WTC11 (cell line): Measurements from ENCODE around the gene ADCY3. TPM values are rescaled to one million over a fixed set of nuclear protein-coding genes. Genes with fewer than 3 reads are reported as not detected.

Experiments
- ATAC-seq: fragments of 200-7000 bp; cut with Tn5 transposase; 2 replicates; pipeline ENCODE4 v1.10.0; 2021; ENCODE audit warnings: mild to moderate bottlenecking, moderate library complexity
- CTCF ChIA-PET: fragments of 300-600 bp; sonication (Branson Sonifier 250); formaldehyde crosslinking; loops from one replicate; lab custom pipeline; 2021; ENCODE audit warnings: antibody characterized with exemption; lab: Charles Lee
- POLR2A ChIA-PET: fragments of 350-600 bp; sonication (Branson Sonifier 250); formaldehyde crosslinking; loops from one replicate; lab custom pipeline; 2021; ENCODE audit warnings: antibody characterized with exemption; lab: Charles Lee
- DNase-seq: peaks from one replicate; pipeline ENCODE4 v3.0.0; 2021; ENCODE audit warnings: low spot score
- H3K27ac Mint-ChIP-seq: 2 replicates; pipeline ENCODE4 v1.8.0; 2021; ENCODE audit warnings: mixed read lengths
- H3K27me3 Mint-ChIP-seq: 2 replicates; pipeline ENCODE4 v1.8.0; 2021; ENCODE audit warnings: low read depth, mild to moderate bottlenecking, moderate library complexity, mixed read lengths
- H3K36me3 Mint-ChIP-seq: 2 replicates; pipeline ENCODE4 v1.8.0; 2021; ENCODE audit warnings: mixed read lengths
- H3K4me1 Mint-ChIP-seq: 2 replicates; pipeline ENCODE4 v1.8.0; 2022; ENCODE audit warnings: mixed read lengths
- H3K4me3 Mint-ChIP-seq: 2 replicates; pipeline ENCODE4 v1.8.0; 2021; ENCODE audit warnings: mild to moderate bottlenecking, moderate library complexity, mixed read lengths
- H3K9me3 Mint-ChIP-seq: 2 replicates; pipeline ENCODE4 v1.8.0; 2021; ENCODE audit warnings: mixed read lengths
- CTCF ChIP-seq: fragments of 200-600 bp; IDR thresholded peaks from 2 replicates; pipeline ENCODE4 v1.8.0; 2022; ENCODE audit warnings: antibody characterized with exemption
- ELF4 ChIP-seq: sonication (generic); formaldehyde crosslinking; IDR thresholded peaks from 2 replicates; pipeline ENCODE4 v1.8.1; 2022; ENCODE audit warnings: low read depth, mild to moderate bottlenecking, moderate library complexity, missing genetic modification reagents
- EMX1 ChIP-seq: fragments of 250-450 bp; sonication (Bioruptor Pico); IDR thresholded peaks from 2 replicates; pipeline ENCODE4 v1.8.0; 2021; ENCODE audit warnings: mild to moderate bottlenecking
- ETV6 ChIP-seq: sonication (generic); formaldehyde crosslinking; IDR thresholded peaks from 2 replicates; pipeline ENCODE4 v1.8.1; 2022; ENCODE audit warnings: mild to moderate bottlenecking, missing genetic modification reagents
- IRF2 ChIP-seq: sonication (generic); formaldehyde crosslinking; IDR thresholded peaks from 2 replicates; pipeline ENCODE4 v1.8.0; 2022; ENCODE audit warnings: low read depth, missing genetic modification reagents, borderline replicate concordance
- MYBL2 ChIP-seq: sonication (generic); formaldehyde crosslinking; IDR thresholded peaks from 2 replicates; pipeline ENCODE4 v1.8.1; 2023; ENCODE audit warnings: mild to moderate bottlenecking, moderate library complexity, missing genetic modification reagents
- NR3C1 ChIP-seq: sonication (generic); formaldehyde crosslinking; conservative IDR thresholded peaks from 2 replicates; pipeline ENCODE4 v1.8.1; 2023; ENCODE audit warnings: low read depth, mild to moderate bottlenecking, missing genetic modification reagents
- PRRX2 ChIP-seq: fragments of 250-450 bp; sonication (Bioruptor Pico); IDR thresholded peaks from 2 replicates; pipeline ENCODE4 v1.8.0; 2021; ENCODE audit warnings: mild to moderate bottlenecking
- TCF7 ChIP-seq: sonication (generic); formaldehyde crosslinking; IDR thresholded peaks from 2 replicates; pipeline ENCODE4 v1.8.0; 2022; ENCODE audit warnings: mild to moderate bottlenecking, low read depth, missing genetic modification reagents, moderate library complexity
- ZNF423 ChIP-seq: fragments of 250-450 bp; sonication (Bioruptor Pico); IDR thresholded peaks from 2 replicates; pipeline ENCODE4 v2.1.2; 2022; ENCODE audit warnings: mild to moderate bottlenecking, moderate library complexity
- ZNF532 ChIP-seq: fragments of 250-450 bp; sonication (Bioruptor Pico); IDR thresholded peaks from 2 replicates; pipeline ENCODE4 v1.9.0; 2021; ENCODE audit warnings: mild to moderate bottlenecking, borderline replicate concordance
- ZSCAN18 ChIP-seq: fragments of 250-450 bp; sonication (Bioruptor Pico); IDR thresholded peaks from 2 replicates; pipeline ENCODE4 v2.1.2; 2022; ENCODE audit warnings: mild to moderate bottlenecking, moderate library complexity
- total RNA-seq: library from RNA; stranded (reverse); gene quantifications from 3 replicates; pipeline ENCODE4 v1.2.3, GENCODE V29; 2021

ADCY3 gene
- total RNA-seq, 1 experiment from 2014 or later: 37.1 TPM

GRCh38 chr2:24959761-24960160 is 39.7 kb upstream of the ADCY3 start (continued):
- TF ChIP-seq ZNF532: no peak

GRCh38 chr2:24958411-24958935 is 38.4 kb upstream of the ADCY3 start:
- POLR2A ChIA-PET: no interaction called here

GRCh38 chr2:24957976-24958375 is 37.9 kb upstream of the ADCY3 start:
- no peak for DNase-seq
- no peak for TF ChIP-seq ZNF532
- ChIA-PET POLR2A (interaction anchor here (0.7 kb wide), 1 partner anchor 125 kb away, joined by 4 read pairs; no protein-coding TSS in a partner anchor), CTCF (no interaction called here)
- H3K27ac Mint-ChIP-seq: no peak overlapping the region
- no peak for ATAC-seq
- no peaks in the 10 kb centered on the region for H3K27me3 Mint-ChIP-seq
- H3K4me3 Mint-ChIP-seq: no peak overlapping the region
- peaks cover 46% of the 10 kb centered on the region for H3K36me3 Mint-ChIP-seq
- peaks cover 5% of the 10 kb centered on the region for H3K4me1 Mint-ChIP-seq
- H3K9me3 Mint-ChIP-seq: peaks cover 12% of the 10 kb centered on the region

More at GRCh38 chr2:24958411-24958935, 38.4 kb upstream of the ADCY3 start:
- Mint-ChIP-seq H3K27me3 (no peaks in the 10 kb centered on the region), H3K4me3 (no peak overlapping the region)
- TF ChIP-seq PRRX2 (CRISPR knock-in tag) (no peak), IRF2 (CRISPR knock-in tag) (no peak), ZNF423 (CRISPR knock-in tag) (no peak), CTCF (no peak), ZSCAN18 (CRISPR knock-in tag) (no peak), EMX1 (no peak), ELF4 (CRISPR knock-in tag) (no peak), ETV6 (no peak), NR3C1 (CRISPR knock-in tag) (no peak), MYBL2 (CRISPR knock-in tag) (no peak), TCF7 (no peak)
- TF ChIP-seq, all 79 proteins: peak for 0
- Mint-ChIP-seq H3K27ac (no peak overlapping the region), H3K4me1 (peaks cover 8% of the 10 kb centered on the region), H3K9me3 (peaks cover 12% of the 10 kb centered on the region), H3K36me3 (peaks cover 48% of the 10 kb centered on the region)
- ATAC-seq (no peak), DNase-seq (no peak)
- CTCF ChIA-PET: no interaction called here
